WTC11 (cell line): ENCODE measurements around the gene MED27. TPM values are rescaled to one million over a fixed set of nuclear protein-coding genes. Genes with fewer than 3 reads are reported as not detected.

Experiments used
- ATAC-seq: fragments of 200-7000 bp; cut with Tn5 transposase; 2 replicates; pipeline ENCODE4 v1.10.0; 2021; ENCODE audit warnings: mild to moderate bottlenecking, moderate library complexity
- CTCF ChIA-PET: fragments of 300-600 bp; sonication (Branson Sonifier 250); formaldehyde crosslinking; loops from one replicate; lab custom pipeline; 2021; ENCODE audit warnings: antibody characterized with exemption; lab: Charles Lee
- POLR2A ChIA-PET: fragments of 350-600 bp; sonication (Branson Sonifier 250); formaldehyde crosslinking; loops from one replicate; lab custom pipeline; 2021; ENCODE audit warnings: antibody characterized with exemption; lab: Charles Lee
- DNase-seq: peaks from one replicate; pipeline ENCODE4 v3.0.0; 2021; ENCODE audit warnings: low spot score
- H3K27ac Mint-ChIP-seq: 2 replicates; pipeline ENCODE4 v1.8.0; 2021; ENCODE audit warnings: mixed read lengths
- H3K27me3 Mint-ChIP-seq: 2 replicates; pipeline ENCODE4 v1.8.0; 2021; ENCODE audit warnings: low read depth, mild to moderate bottlenecking, moderate library complexity, mixed read lengths
- H3K36me3 Mint-ChIP-seq: 2 replicates; pipeline ENCODE4 v1.8.0; 2021; ENCODE audit warnings: mixed read lengths
- H3K4me1 Mint-ChIP-seq: 2 replicates; pipeline ENCODE4 v1.8.0; 2022; ENCODE audit warnings: mixed read lengths
- H3K4me3 Mint-ChIP-seq: 2 replicates; pipeline ENCODE4 v1.8.0; 2021; ENCODE audit warnings: mild to moderate bottlenecking, moderate library complexity, mixed read lengths
- H3K9me3 Mint-ChIP-seq: 2 replicates; pipeline ENCODE4 v1.8.0; 2021; ENCODE audit warnings: mixed read lengths
- AFF4 ChIP-seq: sonication (generic); formaldehyde crosslinking; IDR thresholded peaks from 2 replicates; pipeline ENCODE4 v1.8.1; 2023; ENCODE audit warnings: mild to moderate bottlenecking, missing genetic modification reagents, borderline replicate concordance
- ATF1 ChIP-seq: sonication (generic); formaldehyde crosslinking; IDR thresholded peaks from 2 replicates; pipeline ENCODE4 v1.8.1; 2023; ENCODE audit warnings: mild to moderate bottlenecking, moderate library complexity, missing genetic modification reagents
- ATF2 ChIP-seq: sonication (generic); formaldehyde crosslinking; IDR thresholded peaks from 2 replicates; pipeline ENCODE4 v1.8.1; 2022; ENCODE audit warnings: low read depth, missing genetic modification reagents, borderline replicate concordance
- ATF3 ChIP-seq: sonication (generic); formaldehyde crosslinking; conservative IDR thresholded peaks from 2 replicates; pipeline ENCODE4 v1.8.1; 2022; ENCODE audit warnings: mild to moderate bottlenecking, missing genetic modification reagents
- ATF6 ChIP-seq: sonication (generic); formaldehyde crosslinking; IDR thresholded peaks from 2 replicates; pipeline ENCODE4 v1.8.1; 2023; ENCODE audit warnings: mild to moderate bottlenecking, missing genetic modification reagents
- CTCF ChIP-seq: fragments of 200-600 bp; IDR thresholded peaks from 2 replicates; pipeline ENCODE4 v1.8.0; 2022; ENCODE audit warnings: antibody characterized with exemption
- E2F1 ChIP-seq: sonication (generic); formaldehyde crosslinking; IDR thresholded peaks from 2 replicates; pipeline ENCODE4 v1.8.0; 2022; ENCODE audit warnings: mild to moderate bottlenecking, missing genetic modification reagents
- ETV6 ChIP-seq: sonication (generic); formaldehyde crosslinking; IDR thresholded peaks from 2 replicates; pipeline ENCODE4 v1.8.1; 2022; ENCODE audit warnings: mild to moderate bottlenecking, missing genetic modification reagents
- FOXJ3 ChIP-seq: sonication (generic); formaldehyde crosslinking; IDR thresholded peaks from 2 replicates; pipeline ENCODE4 v1.9.0; 2021; ENCODE audit warnings: missing genetic modification reagents, mild to moderate bottlenecking, borderline replicate concordance
- GTF2I ChIP-seq: fragments of 250-450 bp; sonication (Bioruptor Pico); conservative IDR thresholded peaks from 2 replicates; pipeline ENCODE4 v1.4.0; 2021; ENCODE audit warnings: mild to moderate bottlenecking
- JAZF1 ChIP-seq: fragments of 250-450 bp; sonication (Bioruptor Pico); IDR thresholded peaks from 2 replicates; pipeline ENCODE4 v1.9.0; 2021; ENCODE audit warnings: moderate library complexity, mild to moderate bottlenecking, inconsistent platforms
- MXD4 ChIP-seq: fragments of 250-450 bp; sonication (Bioruptor Pico); IDR thresholded peaks from 2 replicates; pipeline ENCODE4 v1.8.0; 2021; ENCODE audit warnings: mild to moderate bottlenecking, moderate library complexity, borderline replicate concordance
- NFE2L1 ChIP-seq: sonication (generic); formaldehyde crosslinking; IDR thresholded peaks from 2 replicates; pipeline ENCODE4 v1.8.1; 2023; ENCODE audit warnings: missing genetic modification reagents
- NFYB ChIP-seq: sonication (generic); formaldehyde crosslinking; conservative IDR thresholded peaks from 2 replicates; pipeline ENCODE4 v1.8.0; 2022; ENCODE audit warnings: low read depth, missing genetic modification reagents
- NR3C1 ChIP-seq: sonication (generic); formaldehyde crosslinking; conservative IDR thresholded peaks from 2 replicates; pipeline ENCODE4 v1.8.1; 2023; ENCODE audit warnings: low read depth, mild to moderate bottlenecking, missing genetic modification reagents
- RELA ChIP-seq: sonication (generic); formaldehyde crosslinking; IDR thresholded peaks from 2 replicates; pipeline ENCODE4 v1.8.1; 2022; ENCODE audit warnings: missing genetic modification reagents, mild to moderate bottlenecking, borderline replicate concordance
- SMAD4 ChIP-seq: sonication (generic); formaldehyde crosslinking; IDR thresholded peaks from 2 replicates; pipeline ENCODE4 v1.8.0; 2022; ENCODE audit warnings: mild to moderate bottlenecking, missing genetic modification reagents
- USF1 ChIP-seq: sonication (generic); formaldehyde crosslinking; IDR thresholded peaks from 2 replicates; pipeline ENCODE4 v1.8.0; 2022; ENCODE audit warnings: mild to moderate bottlenecking, missing genetic modification reagents
- ZBTB43 ChIP-seq: sonication (generic); formaldehyde crosslinking; IDR thresholded peaks from 2 replicates; pipeline ENCODE4 v1.8.1; 2023; ENCODE audit warnings: mild to moderate bottlenecking, missing genetic modification reagents
- ZNF219 ChIP-seq: sonication (generic); formaldehyde crosslinking; IDR thresholded peaks from 2 replicates; pipeline ENCODE4 v1.8.0; 2023; ENCODE audit warnings: missing genetic modification reagents, mild to moderate bottlenecking, borderline replicate concordance
- ZNF232 ChIP-seq: sonication (generic); formaldehyde crosslinking; IDR thresholded peaks from 2 replicates; pipeline ENCODE4 v1.8.0; 2022; ENCODE audit warnings: mild to moderate bottlenecking, missing genetic modification reagents
- ZNF263 ChIP-seq: sonication (generic); formaldehyde crosslinking; IDR thresholded peaks from 2 replicates; pipeline ENCODE4 v1.8.1; 2022; ENCODE audit warnings: low read depth, mild to moderate bottlenecking, moderate library complexity, missing genetic modification reagents
- total RNA-seq: library from RNA; stranded (reverse); gene quantifications from 3 replicates; pipeline ENCODE4 v1.2.3, GENCODE V29; 2021

Gene MED27
- total RNA-seq, 1 experiment from 2014 or later = 27.9 TPM

GRCh38 chr9:132114102-132114707 is 34.5 kb upstream of the MED27 start:
- no peaks in the 10 kb centered on the region; the same call in 1 of the 2 replicates for H3K4me1 Mint-ChIP-seq
- peak; percentile 94 for ATAC-seq
- H3K36me3 Mint-ChIP-seq = no peaks in the 10 kb centered on the region
- H3K4me3 Mint-ChIP-seq = no peak overlapping the region
- peaks cover 13% of the 10 kb centered on the region for H3K27me3 Mint-ChIP-seq
- ChIA-PET CTCF (interaction anchor here (0.8 to 2.0 kb wide), 8 partner anchors 12 to 160 kb away, joined by 3 to 10 read pairs (median 3); no protein-coding TSS in a partner anchor), POLR2A (interaction anchor here (0.5 to 1.1 kb wide), 4 partner anchors 17 to 137 kb away, joined by 3 to 4 read pairs (median 3); no protein-coding TSS in a partner anchor)
- peak; percentile 87 for DNase-seq
- no peak overlapping the region for H3K27ac Mint-ChIP-seq
- 0 out of 2 replicates have a peak, but pooled peaks cover 3% of the 10 kb centered on the region for H3K9me3 Mint-ChIP-seq
- TF ChIP-seq NR3C1 (CRISPR knock-in tag) (0 out of 2 replicates have a peak, but pooled peaks have one; percentile 75), ZBTB43 (CRISPR knock-in tag) (peak; percentile 95), FOXJ3 (CRISPR knock-in tag) (peak; percentile 81; the same call in 1 of the 2 replicates), ATF1 (CRISPR knock-in tag) (peak; percentile 85; the same call in 1 of the 2 replicates), ATF2 (peak; percentile 89; the same call in 1 of the 2 replicates), NFE2L1 (CRISPR knock-in tag) (peak; percentile 97), GTF2I (CRISPR knock-in tag) (no peak), NFYB (CRISPR knock-in tag) (peak; percentile 39; the same call in 1 of the 2 replicates), ETV6 (CRISPR knock-in tag) (peak; percentile 98), ZNF232 (CRISPR knock-in tag) (peak; percentile 99), MXD4 (CRISPR knock-in tag) (no peak), ZNF263 (CRISPR knock-in tag) (no peak; the same call in 1 of the 2 replicates), AFF4 (CRISPR knock-in tag) (peak; percentile 91; the same call in 1 of the 2 replicates), CTCF (no peak), E2F1 (peak; percentile 95), ATF3 (no peak), ATF6 (CRISPR knock-in tag) (0 out of 2 replicates have a peak, but pooled peaks have one; percentile 87), SMAD4 (CRISPR knock-in tag) (peak; percentile 94), RELA (CRISPR knock-in tag) (peak; percentile 87; the same call in 1 of the 2 replicates), USF1 (CRISPR knock-in tag) (peak; percentile 83; the same call in 1 of the 2 replicates), ZNF219 (peak; percentile 96), JAZF1 (CRISPR knock-in tag) (no peak)
